ENCODE results near the gene HSDL2. TPM values are rescaled to one million over a fixed set of nuclear protein-coding genes. Genes with fewer than 3 reads are reported as not detected.
A peak's percentile ranks its signal among the peaks of the same experiment; 100 is the strongest.

The HSDL2 gene
- total RNA-seq: 10 to 100 TPM; 35.7 to 40.8 (median 38.1) TPM
- long read RNA-seq, donor 1, transcript HSDL2-202 (11 exons, 3,350 nt): major isoform, 29 of 40 reads
- long read RNA-seq, donor 1, partial matches to known transcripts: 2 of 40 reads
- long read RNA-seq, donor 1, other reads (novel, unspliced or antisense): 7 of 40 reads
- long read RNA-seq, donor 2, transcript HSDL2-202 (11 exons, 3,350 nt): major isoform, 41 of 47 reads
- long read RNA-seq, donor 2, partial matches to known transcripts: 3 of 47 reads
- long read RNA-seq, donor 2, other reads (novel, unspliced or antisense): 3 of 47 reads

- Histone ChIP-seq H3K4me3 (peak within 1 kb of the TSS; percentile 36), H3K9me3 (no peaks in the 10 kb centered on the region), H3K36me3 (ENCODE audit: low read depth) (no peaks in the 10 kb centered on the region), H3K4me1 (ENCODE audit: low read depth) (peaks cover 21% of the 10 kb centered on the region)
- peak; percentile 53 for ATAC-seq
- intact Hi-C loops (cut with DNase I, micrococcal nuclease): no loop called here
- DNase-seq: peak in 1 of 3 donors; percentile 65
- TF ChIP-seq CTCF (IDR thresholded peaks at IDR 0.05): no peak
Measured at GRCh38 chr9:112380102-112380824, at the start of gene HSDL2. Gene HSDL2, plus strand, starts transcription at chr9:112380108. Its CDS starts 56 bp downstream, at chr9:112380164.

GRCh38 chr9:112331674-112331952 lies 48.3 kb upstream of the HSDL2 start:
- no peak for TF ChIP-seq CTCF (IDR thresholded peaks at IDR 0.05)
- intact Hi-C loops (cut with DNase I, micrococcal nuclease): no loop called here

GRCh38 chr9:112332214-112332613 lies 47.7 kb upstream of the HSDL2 start:
- Histone ChIP-seq H3K9me3 (no peaks in the 10 kb centered on the region), H3K36me3 (ENCODE audit: low read depth) (no peaks in the 10 kb centered on the region), H3K4me1 (ENCODE audit: low read depth) (peaks cover 27% of the 10 kb centered on the region), H3K4me3 (peak overlapping the region; percentile 99)
- ATAC-seq: no peak
- no peak for DNase-seq
- TF ChIP-seq CTCF (IDR thresholded peaks at IDR 0.05): no peak
- intact Hi-C loops (cut with DNase I, micrococcal nuclease): no loop called here

More at GRCh38 chr9:112331674-112331952, 48.3 kb upstream of the HSDL2 start:
- no peak for ATAC-seq
- Histone ChIP-seq H3K9me3 (no peaks in the 10 kb centered on the region), H3K36me3 (ENCODE audit: low read depth) (no peaks in the 10 kb centered on the region), H3K4me1 (ENCODE audit: low read depth) (peaks cover 30% of the 10 kb centered on the region), H3K4me3 (no peak overlapping the region)
- no peak for DNase-seq

- intact Hi-C loops (cut with DNase I, micrococcal nuclease): no loop called here
- Histone ChIP-seq H3K4me1 (ENCODE audit: low read depth) (peaks cover 25% of the 10 kb centered on the region), H3K9me3 (no peaks in the 10 kb centered on the region), H3K36me3 (ENCODE audit: low read depth) (no peaks in the 10 kb centered on the region), H3K4me3 (peak overlapping the region; percentile 99)
- ATAC-seq (no peak), DNase-seq (no peak)
- no peak for TF ChIP-seq CTCF (IDR thresholded peaks at IDR 0.05)
Measured at GRCh38 chr9:112332674-112332976, 47.3 kb upstream of the HSDL2 start.

GRCh38 chr9:112332977-112333638 lies 46.8 kb upstream of the HSDL2 start, which contains the start of gene PTBP3:
Gene PTBP3, minus strand, starts transcription at chr9:112333619. Its CDS starts 35,754 bp downstream, at chr9:112297865.
- Histone ChIP-seq H3K36me3 (ENCODE audit: low read depth) (no peaks in the 10 kb centered on the region), H3K4me3 (peak within 1 kb of the TSS; percentile 99), H3K9me3 (no peaks in the 10 kb centered on the region), H3K4me1 (ENCODE audit: low read depth) (peaks cover 23% of the 10 kb centered on the region)
- intact Hi-C loops (cut with DNase I, micrococcal nuclease): no loop called here
- no peak for TF ChIP-seq CTCF (IDR thresholded peaks at IDR 0.05)
- peak; percentile 86 to 92 (median 91) for DNase-seq
- ATAC-seq: peak; percentile 78
